ENCODE data around the gene LCP2. TPM values are rescaled to one million over a fixed set of nuclear protein-coding genes. Genes with fewer than 3 reads are reported as not detected.
A peak's percentile ranks its signal among the peaks of the same experiment; 100 is the strongest.

The LCP2 gene
- total RNA-seq, 2 donors from 2014 or later, result 1.6 to 2.6 TPM

GRCh38 chr5:170333161-170333910, 35.8 kb upstream of the LCP2 start:
- ATAC-seq (no peak), DNase-seq (peak in 2 of 4 donors; percentile 20 to 64)
- WGBS, 2 donors, result 34 to 50% methylated on average over 11 of the region's 11 CpGs
- H3K9me3 ChIP-seq, result no peaks in the 10 kb centered on the region
- H3K36me3 ChIP-seq (replicated peaks in 1 of 2; ENCODE audit: insufficient read depth in 1 of 2, low read depth in 2 of 2), result no peaks in the 10 kb centered on the region
- H3K27ac ChIP-seq, result peak overlapping the region in 2 of 4 donors; percentile 25 to 42
- H3K4me1 ChIP-seq, result no peaks in the 10 kb centered on the region
- no peaks in the 10 kb centered on the region for H3K27me3 ChIP-seq
- intact Hi-C loops (cut with DNase I), result no loop called here
- H3K4me3 ChIP-seq, result no peak overlapping the region
- no peak for TF ChIP-seq CTCF (IDR thresholded peaks at IDR 0.05)
- TF ChIP-seq POLR2A (IDR thresholded peaks at IDR 0.05), result peak in 2 of 3 donors; percentile 7 to 8

- DNase-seq (no peak), ATAC-seq (no peak)
- Histone ChIP-seq H3K4me3 (no peak overlapping the region), H3K4me1 (no peaks in the 10 kb centered on the region), H3K36me3 (replicated peaks in 1 of 2; ENCODE audit: insufficient read depth in 1 of 2, low read depth in 2 of 2) (no peaks in the 10 kb centered on the region), H3K27ac (peak overlapping the region in 1 of 4 donors; percentile 43), H3K9me3 (no peaks in the 10 kb centered on the region), H3K27me3 (no peaks in the 10 kb centered on the region)
- intact Hi-C loops (cut with DNase I), result no loop called here
- TF ChIP-seq POLR2A (IDR thresholded peaks at IDR 0.05) (no peak), CTCF (IDR thresholded peaks at IDR 0.05) (no peak)
- WGBS, 2 donors, result 61 to 75% methylated on average over 5 of the region's 5 CpGs
Observed at GRCh38 chr5:170332058-170332457, 34.5 kb upstream of the LCP2 start.

- intact Hi-C loops (cut with DNase I), result no loop called here
- TF ChIP-seq POLR2A (IDR thresholded peaks at IDR 0.05), result no peak
- TF ChIP-seq CTCF (IDR thresholded peaks at IDR 0.05), result no peak
- no peaks in the 10 kb centered on the region for H3K27me3 ChIP-seq
- no peak overlapping the region for H3K4me3 ChIP-seq
- ATAC-seq (no peak), DNase-seq (no peak)
- WGBS, 2 donors, result 47 to 54% methylated on average over 11 of the region's 11 CpGs
- no peaks in the 10 kb centered on the region for H3K4me1 ChIP-seq
- peak overlapping the region in 2 of 4 donors; percentile 43 to 68 for H3K27ac ChIP-seq
- no peaks in the 10 kb centered on the region for H3K9me3 ChIP-seq
- no peaks in the 10 kb centered on the region for H3K36me3 ChIP-seq (replicated peaks in 1 of 2; ENCODE audit: insufficient read depth in 1 of 2, low read depth in 2 of 2)
Observed at GRCh38 chr5:170330568-170331054, 33.0 kb upstream of the LCP2 start.

GRCh38 chr5:170329524-170329923, 31.9 kb upstream of the LCP2 start:
- WGBS, 2 donors, result 63 to 67% methylated on average over 3 of the region's 3 CpGs
- DNase-seq (no peak), ATAC-seq (no peak)
- H3K4me1 ChIP-seq, result no peaks in the 10 kb centered on the region
- H3K9me3 ChIP-seq, result no peaks in the 10 kb centered on the region
- H3K36me3 ChIP-seq (replicated peaks in 1 of 2; ENCODE audit: insufficient read depth in 1 of 2, low read depth in 2 of 2), result no peaks in the 10 kb centered on the region
- H3K4me3 ChIP-seq, result no peak overlapping the region
- TF ChIP-seq POLR2A (IDR thresholded peaks at IDR 0.05), result no peak
- no peak for TF ChIP-seq CTCF (IDR thresholded peaks at IDR 0.05)
- no peak overlapping the region for H3K27ac ChIP-seq
- intact Hi-C loops (cut with DNase I), result no loop called here
- no peaks in the 10 kb centered on the region for H3K27me3 ChIP-seq

GRCh38 chr5:170327829-170328228, 30.3 kb upstream of the LCP2 start:
- 32 to 78% methylated on average over 2 of the region's 2 CpGs for WGBS, 2 donors
- no peak for ATAC-seq
- TF ChIP-seq POLR2A (IDR thresholded peaks at IDR 0.05) (no peak), CTCF (IDR thresholded peaks at IDR 0.05) (no peak)
- Histone ChIP-seq H3K4me1 (no peaks in the 10 kb centered on the region), H3K36me3 (replicated peaks in 1 of 2; ENCODE audit: insufficient read depth in 1 of 2, low read depth in 2 of 2) (no peaks in the 10 kb centered on the region), H3K4me3 (no peak overlapping the region), H3K9me3 (no peaks in the 10 kb centered on the region), H3K27me3 (no peaks in the 10 kb centered on the region), H3K27ac (no peak overlapping the region)
- intact Hi-C loops (cut with DNase I), result no loop called here
- DNase-seq, result no peak
